Measurements from ENCODE around the gene APLP2. TPM values are rescaled to one million over a fixed set of nuclear protein-coding genes. Genes with fewer than 3 reads are reported as not detected.

Gene APLP2
- total RNA-seq, 1 experiment from 2014 or later: 210 TPM

DNA sequence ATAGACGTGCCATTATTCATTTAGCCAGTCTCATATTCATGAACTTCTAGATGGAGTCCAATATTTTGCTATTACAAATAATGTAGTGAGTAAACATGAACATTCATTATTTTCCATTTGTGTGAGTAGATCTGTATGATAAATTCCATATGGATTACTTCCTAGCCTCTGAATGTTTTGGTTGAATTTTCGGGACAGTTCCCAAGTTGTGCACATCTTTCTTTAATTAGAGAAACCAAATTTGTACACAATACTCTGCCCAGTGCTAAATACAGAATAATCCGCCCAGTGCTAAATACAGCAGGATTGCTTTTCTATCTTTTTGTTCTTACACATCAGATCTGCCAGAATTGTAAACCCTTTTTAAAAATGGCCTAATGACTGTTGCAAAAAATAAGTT is 17.1 kb upstream of the APLP2 start:
- Histone ChIP-seq H3K27ac (ENCODE audit: low read depth, low read length) (no peak overlapping the region), H3K36me3 (ENCODE audit: control insufficient read depth in 1 of 2, insufficient read depth in 2 of 2, low read length in 2 of 2) (no peaks in the 10 kb centered on the region), H3K9me2 (ENCODE audit: insufficient read depth) (no peaks in the 10 kb centered on the region), H3K27me3 (ENCODE audit: insufficient read depth, low read length) (no peaks in the 10 kb centered on the region), H3K79me2 (ENCODE audit: insufficient read depth, low read length) (no peaks in the 10 kb centered on the region), H3K4me3 (replicated peaks in 1 of 2; ENCODE audit: low read depth in 1 of 2, low read length in 2 of 2) (no peak overlapping the region), H4K20me1 (ENCODE audit: insufficient read depth) (no peaks in the 10 kb centered on the region), H2AFZ (ENCODE audit: low read depth, low read length, poor library complexity, severe bottlenecking) (no peak overlapping the region), H3K9ac (ENCODE audit: low read length) (no peak overlapping the region), H3K9me3 (ENCODE audit: control insufficient read depth in 1 of 2, insufficient read depth in 1 of 2, low read depth in 1 of 2, low read length in 2 of 2) (no peaks in the 10 kb centered on the region), H3K4me1 (ENCODE audit: control insufficient read depth in 1 of 2, insufficient read depth in 2 of 2, low read length in 2 of 2) (peaks cover 0 to 5% of the 10 kb centered on the region in 2 experiments; a peak in 2 of 4 replicates), H3K4me2 (ENCODE audit: low read length) (no peak overlapping the region)
- POLR2A ChIA-PET: no interaction called here
- no peak for ATAC-seq
- no TSS peak for BruUV-seq (replicated peaks)
- CTCF ChIA-PET: no interaction called here
- RAD21 ChIA-PET (ENCODE audit: low non-redundant PET in 1 of 2, low total read pairs in 2 of 2, uncharacterized antibody in 2 of 2, unreplicated experiment in 2 of 2): no interaction called here
- TF ChIP-seq POLR2AphosphoS5 (IDR thresholded peaks at IDR 0.05; ENCODE audit: low read depth, low read length): no peak
- no peak for TF ChIP-seq SP1 (IDR thresholded peaks at IDR 0.05; ENCODE audit: low read depth)
- no peak for TF ChIP-seq ZNF274 (IDR thresholded peaks at IDR 0.05; ENCODE audit: low read depth, low read length)
- no peak for TF ChIP-seq JUND (IDR thresholded peaks at IDR 0.05)
- no peak for TF ChIP-seq SRF (IDR thresholded peaks at IDR 0.05; ENCODE audit: low read depth)
- TF ChIP-seq TCF7L2 (IDR thresholded peaks at IDR 0.05; ENCODE audit: borderline replicate concordance, extremely low read depth, insufficient read depth, insufficient read length): no peak
- no peak for TF ChIP-seq EZH2phosphoT487 (IDR thresholded peaks at IDR 0.05; ENCODE audit: borderline replicate concordance)
- TF ChIP-seq SIN3A (IDR thresholded peaks at IDR 0.05; ENCODE audit: low read depth): no peak
- no peak for DNase-seq (ENCODE audit: low read depth, low spot score)
- intact Hi-C loops (cut with micrococcal nuclease): no loop called here

DNA sequence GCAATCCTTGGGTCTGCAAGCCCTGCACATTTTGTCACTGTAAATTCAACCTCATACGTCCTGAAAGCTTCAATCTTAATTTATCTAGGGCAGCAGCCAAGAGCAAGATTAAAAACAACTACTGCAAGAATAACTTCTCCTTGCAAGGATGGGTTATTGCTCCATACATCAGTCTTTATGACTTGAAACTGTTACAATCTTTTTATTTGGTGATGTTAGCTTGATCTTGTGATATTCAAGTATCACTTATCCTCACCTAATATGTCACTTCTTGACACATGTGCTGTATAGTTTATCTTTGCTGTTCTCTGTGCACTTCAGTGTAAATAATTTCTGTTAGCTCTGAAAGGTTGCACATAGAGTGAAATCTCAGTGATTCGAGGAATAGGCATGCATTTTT is 14.7 kb upstream of the APLP2 start:
- DNase-seq (ENCODE audit: low read depth, low spot score): no peak
- no TSS peak for BruUV-seq (replicated peaks)
- Histone ChIP-seq H3K27me3 (ENCODE audit: insufficient read depth, low read length) (no peaks in the 10 kb centered on the region), H3K27ac (ENCODE audit: low read depth, low read length) (no peak overlapping the region), H3K9me2 (ENCODE audit: insufficient read depth) (no peaks in the 10 kb centered on the region), H3K79me2 (ENCODE audit: insufficient read depth, low read length) (no peaks in the 10 kb centered on the region), H3K4me2 (ENCODE audit: low read length) (no peak overlapping the region), H3K4me1 (ENCODE audit: control insufficient read depth in 1 of 2, insufficient read depth in 2 of 2, low read length in 2 of 2) (peaks cover 0 to 5% of the 10 kb centered on the region in 2 experiments; a peak in 2 of 4 replicates), H2AFZ (ENCODE audit: low read depth, low read length, poor library complexity, severe bottlenecking) (no peak overlapping the region), H3K36me3 (ENCODE audit: control insufficient read depth in 1 of 2, insufficient read depth in 2 of 2, low read length in 2 of 2) (no peaks in the 10 kb centered on the region), H3K9ac (ENCODE audit: low read length) (no peak overlapping the region), H3K4me3 (replicated peaks in 1 of 2; ENCODE audit: low read depth in 1 of 2, low read length in 2 of 2) (no peak overlapping the region), H4K20me1 (ENCODE audit: insufficient read depth) (no peaks in the 10 kb centered on the region), H3K9me3 (ENCODE audit: control insufficient read depth in 1 of 2, insufficient read depth in 1 of 2, low read depth in 1 of 2, low read length in 2 of 2) (no peaks in the 10 kb centered on the region)
- ATAC-seq: no peak
- ChIA-PET POLR2A (interaction anchor here (0.6 kb wide), 1 partner anchor 52 kb away, joined by 7 read pairs; the partner anchor contains the start of gene PRDM10), CTCF (no interaction called here), RAD21 (ENCODE audit: low non-redundant PET in 1 of 2, low total read pairs in 2 of 2, uncharacterized antibody in 2 of 2, unreplicated experiment in 2 of 2) (no interaction called here)
- TF ChIP-seq FOSL1 (IDR thresholded peaks at IDR 0.05; ENCODE audit: low read depth): no peak
- no peak for TF ChIP-seq ZFX (IDR thresholded peaks at IDR 0.05)
- TF ChIP-seq, protein P1, sequence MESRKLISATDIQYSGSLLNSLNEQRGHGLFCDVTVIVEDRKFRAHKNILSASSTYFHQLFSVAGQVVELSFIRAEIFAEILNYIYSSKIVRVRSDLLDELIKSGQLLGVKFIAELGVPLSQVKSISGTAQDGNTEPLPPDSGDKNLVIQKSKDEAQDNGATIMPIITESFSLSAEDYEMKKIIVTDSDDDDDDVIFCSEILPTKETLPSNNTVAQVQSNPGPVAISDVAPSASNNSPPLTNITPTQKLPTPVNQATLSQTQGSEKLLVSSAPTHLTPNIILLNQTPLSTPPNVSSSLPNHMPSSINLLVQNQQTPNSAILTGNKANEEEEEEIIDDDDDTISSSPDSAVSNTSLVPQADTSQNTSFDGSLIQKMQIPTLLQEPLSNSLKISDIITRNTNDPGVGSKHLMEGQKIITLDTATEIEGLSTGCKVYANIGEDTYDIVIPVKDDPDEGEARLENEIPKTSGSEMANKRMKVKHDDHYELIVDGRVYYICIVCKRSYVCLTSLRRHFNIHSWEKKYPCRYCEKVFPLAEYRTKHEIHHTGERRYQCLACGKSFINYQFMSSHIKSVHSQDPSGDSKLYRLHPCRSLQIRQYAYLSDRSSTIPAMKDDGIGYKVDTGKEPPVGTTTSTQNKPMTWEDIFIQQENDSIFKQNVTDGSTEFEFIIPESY (IDR thresholded peaks at IDR 0.05; ENCODE audit: extremely low read depth, insufficient replicate concordance, low read length): no peak
- no peak for TF ChIP-seq ZNF274 (IDR thresholded peaks at IDR 0.05; ENCODE audit: low read depth, low read length)
- TF ChIP-seq RAD21 (IDR thresholded peaks at IDR 0.05; ENCODE audit: low read depth): no peak
- no peak for TF ChIP-seq TCF7L2 (IDR thresholded peaks at IDR 0.05; ENCODE audit: borderline replicate concordance, extremely low read depth, insufficient read depth, insufficient read length)
- TF ChIP-seq SP1 (IDR thresholded peaks at IDR 0.05; ENCODE audit: low read depth): no peak
- TF ChIP-seq, protein P2, sequence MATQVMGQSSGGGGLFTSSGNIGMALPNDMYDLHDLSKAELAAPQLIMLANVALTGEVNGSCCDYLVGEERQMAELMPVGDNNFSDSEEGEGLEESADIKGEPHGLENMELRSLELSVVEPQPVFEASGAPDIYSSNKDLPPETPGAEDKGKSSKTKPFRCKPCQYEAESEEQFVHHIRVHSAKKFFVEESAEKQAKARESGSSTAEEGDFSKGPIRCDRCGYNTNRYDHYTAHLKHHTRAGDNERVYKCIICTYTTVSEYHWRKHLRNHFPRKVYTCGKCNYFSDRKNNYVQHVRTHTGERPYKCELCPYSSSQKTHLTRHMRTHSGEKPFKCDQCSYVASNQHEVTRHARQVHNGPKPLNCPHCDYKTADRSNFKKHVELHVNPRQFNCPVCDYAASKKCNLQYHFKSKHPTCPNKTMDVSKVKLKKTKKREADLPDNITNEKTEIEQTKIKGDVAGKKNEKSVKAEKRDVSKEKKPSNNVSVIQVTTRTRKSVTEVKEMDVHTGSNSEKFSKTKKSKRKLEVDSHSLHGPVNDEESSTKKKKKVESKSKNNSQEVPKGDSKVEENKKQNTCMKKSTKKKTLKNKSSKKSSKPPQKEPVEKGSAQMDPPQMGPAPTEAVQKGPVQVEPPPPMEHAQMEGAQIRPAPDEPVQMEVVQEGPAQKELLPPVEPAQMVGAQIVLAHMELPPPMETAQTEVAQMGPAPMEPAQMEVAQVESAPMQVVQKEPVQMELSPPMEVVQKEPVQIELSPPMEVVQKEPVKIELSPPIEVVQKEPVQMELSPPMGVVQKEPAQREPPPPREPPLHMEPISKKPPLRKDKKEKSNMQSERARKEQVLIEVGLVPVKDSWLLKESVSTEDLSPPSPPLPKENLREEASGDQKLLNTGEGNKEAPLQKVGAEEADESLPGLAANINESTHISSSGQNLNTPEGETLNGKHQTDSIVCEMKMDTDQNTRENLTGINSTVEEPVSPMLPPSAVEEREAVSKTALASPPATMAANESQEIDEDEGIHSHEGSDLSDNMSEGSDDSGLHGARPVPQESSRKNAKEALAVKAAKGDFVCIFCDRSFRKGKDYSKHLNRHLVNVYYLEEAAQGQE (IDR thresholded peaks at IDR 0.05; ENCODE audit: low read depth): no peak
- no peak for TF ChIP-seq POLR2A (IDR thresholded peaks at IDR 0.05; ENCODE audit: borderline replicate concordance, extremely low read depth, insufficient read depth, insufficient read length)
- no peak for TF ChIP-seq ELF1 (IDR thresholded peaks at IDR 0.05; ENCODE audit: borderline replicate concordance, low read depth)
- no peak for TF ChIP-seq SRF (IDR thresholded peaks at IDR 0.05; ENCODE audit: low read depth)
- TF ChIP-seq, protein P3, sequence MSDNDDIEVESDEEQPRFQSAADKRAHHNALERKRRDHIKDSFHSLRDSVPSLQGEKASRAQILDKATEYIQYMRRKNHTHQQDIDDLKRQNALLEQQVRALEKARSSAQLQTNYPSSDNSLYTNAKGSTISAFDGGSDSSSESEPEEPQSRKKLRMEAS (IDR thresholded peaks at IDR 0.05): no peak
- intact Hi-C loops (cut with micrococcal nuclease): no loop called here
